ENCODE measurements around the gene CNRIP1. TPM values are rescaled to one million over a fixed set of nuclear protein-coding genes. Genes with fewer than 3 reads are reported as not detected.

The CNRIP1 gene
- polyA plus RNA-seq, 2 donors = 2.1 to 3.8 TPM

- WGBS, 2 donors = 76 to 85% methylated on average over 1 of the region's 1 CpG
- H3K9me3 ChIP-seq (ENCODE audit: control insufficient read depth in 2 of 2, insufficient read depth in 1 of 2, low read depth in 1 of 2, low read length in 1 of 2) = no peaks in the 10 kb centered on the region
- H3K4me1 ChIP-seq (ENCODE audit: control insufficient read depth in 2 of 2, insufficient read depth in 2 of 2, low read length in 1 of 2) = peaks cover 0 to 4% of the 10 kb centered on the region in 2 donors
- H3K4me3 ChIP-seq (ENCODE audit: low read depth in 1 of 2, low read length in 2 of 2) = no peak overlapping the region
- no peak overlapping the region for H3K27ac ChIP-seq (ENCODE audit: low read depth in 2 of 2, low read length in 1 of 2)
- no peaks in the 10 kb centered on the region for H3K27me3 ChIP-seq (ENCODE audit: control insufficient read depth in 1 of 2, insufficient read depth in 2 of 2, low read length in 2 of 2)
- no peaks in the 10 kb centered on the region for H3K36me3 ChIP-seq (ENCODE audit: control insufficient read depth in 2 of 2, insufficient read depth in 2 of 2, low read length in 1 of 2)
Observed at GRCh38 chr2:68246396-68246795, 73.4 kb downstream of the CNRIP1 start.

- H3K36me3 ChIP-seq (ENCODE audit: control insufficient read depth in 2 of 2, insufficient read depth in 2 of 2, low read length in 1 of 2) = no peaks in the 10 kb centered on the region
- H3K9me3 ChIP-seq (ENCODE audit: control insufficient read depth in 2 of 2, insufficient read depth in 1 of 2, low read depth in 1 of 2, low read length in 1 of 2) = no peaks in the 10 kb centered on the region
- no peaks in the 10 kb centered on the region for H3K27me3 ChIP-seq (ENCODE audit: control insufficient read depth in 1 of 2, insufficient read depth in 2 of 2, low read length in 2 of 2)
- H3K27ac ChIP-seq (ENCODE audit: low read depth in 2 of 2, low read length in 1 of 2) = no peak overlapping the region
- H3K4me3 ChIP-seq (ENCODE audit: low read depth in 1 of 2, low read length in 2 of 2) = no peak overlapping the region
- peaks cover 0 to 4% of the 10 kb centered on the region in 2 donors for H3K4me1 ChIP-seq (ENCODE audit: control insufficient read depth in 2 of 2, insufficient read depth in 2 of 2, low read length in 1 of 2)
Observed at GRCh38 chr2:68245672-68246071, 74.1 kb downstream of the CNRIP1 start.

GRCh38 chr2:68245066-68245465 lies 74.7 kb downstream of the CNRIP1 start:
- Histone ChIP-seq H3K9me3 (ENCODE audit: control insufficient read depth in 2 of 2, insufficient read depth in 1 of 2, low read depth in 1 of 2, low read length in 1 of 2) (no peaks in the 10 kb centered on the region), H3K4me1 (ENCODE audit: control insufficient read depth in 2 of 2, insufficient read depth in 2 of 2, low read length in 1 of 2) (peaks cover 0 to 4% of the 10 kb centered on the region in 2 donors), H3K27ac (ENCODE audit: low read depth in 2 of 2, low read length in 1 of 2) (no peak overlapping the region), H3K36me3 (ENCODE audit: control insufficient read depth in 2 of 2, insufficient read depth in 2 of 2, low read length in 1 of 2) (no peaks in the 10 kb centered on the region), H3K27me3 (ENCODE audit: control insufficient read depth in 1 of 2, insufficient read depth in 2 of 2, low read length in 2 of 2) (no peaks in the 10 kb centered on the region), H3K4me3 (ENCODE audit: low read depth in 1 of 2, low read length in 2 of 2) (no peak overlapping the region)
- WGBS, 2 donors = 93% methylated on average over 4 of the region's 4 CpGs

GRCh38 chr2:68244456-68244855 lies 75.3 kb downstream of the CNRIP1 start:
- Histone ChIP-seq H3K27ac (ENCODE audit: low read depth in 2 of 2, low read length in 1 of 2) (no peak overlapping the region), H3K4me3 (ENCODE audit: low read depth in 1 of 2, low read length in 2 of 2) (no peak overlapping the region), H3K36me3 (ENCODE audit: control insufficient read depth in 2 of 2, insufficient read depth in 2 of 2, low read length in 1 of 2) (no peaks in the 10 kb centered on the region), H3K4me1 (ENCODE audit: control insufficient read depth in 2 of 2, insufficient read depth in 2 of 2, low read length in 1 of 2) (peaks cover 0 to 4% of the 10 kb centered on the region in 2 donors), H3K9me3 (ENCODE audit: control insufficient read depth in 2 of 2, insufficient read depth in 1 of 2, low read depth in 1 of 2, low read length in 1 of 2) (no peaks in the 10 kb centered on the region), H3K27me3 (ENCODE audit: control insufficient read depth in 1 of 2, insufficient read depth in 2 of 2, low read length in 2 of 2) (no peaks in the 10 kb centered on the region)
- WGBS, 2 donors = 56 to 69% methylated on average over 2 of the region's 2 CpGs

Other genes starting within 250 kb of the CNRIP1 start
- 10 to 100 TPM in 1 of 2 donors, 1 to 10 TPM in 1; 3.8 to 11.2 TPM for gene PNO1, start 162.1 kb downstream of the CNRIP1 start, polyA plus RNA-seq
- gene PPP3R1, start 67.4 kb downstream of the CNRIP1 start, polyA plus RNA-seq = 10 to 100 TPM; 11.9 to 17.5 TPM
- gene PLEK, start 45.3 kb upstream of the CNRIP1 start, polyA plus RNA-seq = 1 to 10 TPM; 1.2 to 1.4 TPM
- under 1 TPM; 0.44 to 0.61 TPM for gene FBXO48, start 147.3 kb upstream of the CNRIP1 start, polyA plus RNA-seq
- 1 to 10 TPM; 1.1 to 1.3 TPM for gene APLF, start 147.6 kb upstream of the CNRIP1 start, polyA plus RNA-seq

Measured in esophagus (tissue), 2 donors.